Esophagus squamous epithelium (tissue), 5 donors: Measurements from ENCODE around the gene AIG1. TPM values are rescaled to one million over a fixed set of nuclear protein-coding genes. Genes with fewer than 3 reads are reported as not detected.

ENCODE experiments used
- DNase-seq: peaks from one replicate; lab custom pipeline; 2025; lab: John Stamatoyannopoulos, UW
- H3K27ac ChIP-seq, 4 donors: fragments of 200-600 bp; sonication (generic); one replicate each; pipeline ENCODE4 v1.5.1; 2016 to 2019; ENCODE audit warnings: mild to moderate bottlenecking in 1 of 4
- H3K27me3 ChIP-seq, 4 donors: fragments of 200-600 bp; sonication (generic); 1 replicate in 3 of 4; 2 replicates in 1 of 4; pipeline versions ENCODE4 v1.5.1 to v1.6.0; 2017 to 2021; ENCODE audit warnings: antibody characterized with exemption in 1 of 4
- H3K36me3 ChIP-seq, 3 donors: fragments of 200-600 bp; sonication (generic); one replicate each; pipeline ENCODE4 v1.5.1; 2016 to 2019
- H3K4me1 ChIP-seq, 3 donors: fragments of 200-600 bp; sonication (generic); one replicate each; pipeline ENCODE4 v1.5.1; 2017 to 2019
- H3K4me3 ChIP-seq, 4 donors: fragments of 200-600 bp; sonication (generic); 1 replicate in 3 of 4; 2 replicates in 1 of 4; pipeline ENCODE4 v1.5.1; 2016 to 2019; ENCODE audit warnings: mild to moderate bottlenecking in 2 of 4, moderate library complexity in 1 of 4
- H3K9me3 ChIP-seq, 3 donors: fragments of 200-600 bp; sonication (generic); one replicate each; pipeline ENCODE4 v1.5.1; 2016 to 2019
- CTCF ChIP-seq, 6 experiments: fragments of 450-650 bp in 4 of 6; fragments of 200-600 bp in 2 of 6; sonication (generic) in 2 of 6; IDR thresholded peaks; one replicate each; pipeline ENCODE4 v1.5.1; 2016 to 2019; ENCODE audit warnings: antibody characterized with exemption in 6 of 6, mild to moderate bottlenecking in 4 of 6, moderate library complexity in 4 of 6
- POLR2A ChIP-seq, 4 donors: fragments of 450-650 bp; IDR thresholded peaks; one replicate each; pipeline ENCODE4 v1.6.1; 2017; ENCODE audit warnings: antibody characterized with exemption in 4 of 4, mild to moderate bottlenecking in 4 of 4, moderate library complexity in 3 of 4
- WGBS, 2 donors: methylation state at CpG; one replicate each; pipeline ENCODE4 v1.1.5; 2018; 5-methylcytosine and 5-hydroxymethylcytosine counted together
- intact Hi-C: fragments of 100-400 bp; cut with DNase I; formaldehyde crosslinking; loops from one replicate; pipeline ENCODE4 v1.15.0; 2022
- total RNA-seq, 4 donors: library from RNA; depleted of rRNA; stranded (reverse); fragments of >200 nt; gene quantifications; one replicate each; pipeline ENCODE4 v1.1.0, GENCODE V29; 2016
- donor health status: DM: yes; HTN: yes; CAD: no.

The AIG1 gene
- total RNA-seq, 4 donors from 2014 or later: 29.1 to 30.5 (median 29.9) TPM

GRCh38 chr6:143248359-143248758, 187.7 kb downstream of the AIG1 start:
- WGBS, 2 donors: 39 to 76% methylated on average over 4 of the region's 4 CpGs
- no peak for DNase-seq
- Histone ChIP-seq H3K9me3 (no peaks in the 10 kb centered on the region), H3K36me3 (no peaks in the 10 kb centered on the region), H3K4me3 (no peak overlapping the region), H3K4me1 (no peaks in the 10 kb centered on the region), H3K27me3 (no peaks in the 10 kb centered on the region), H3K27ac (no peak overlapping the region)
- TF ChIP-seq POLR2A (IDR thresholded peaks at IDR 0.05) (no peak), CTCF (IDR thresholded peaks at IDR 0.05) (no peak)
- intact Hi-C loops: no loop called here

GRCh38 chr6:143251288-143251687, 190.6 kb downstream of the AIG1 start:
- intact Hi-C loops: no loop called here
- WGBS, 2 donors: 97 to 100% methylated on average over 2 to 4 of the region's 4 CpGs

GRCh38 chr6:143252961-143253360, 192.3 kb downstream of the AIG1 start:
- WGBS, 2 donors: 90 to 93% methylated on average over 5 of the region's 6 CpGs
- intact Hi-C loops: no loop called here

More at GRCh38 chr6:143251288-143251687, 190.6 kb downstream of the AIG1 start:
- H3K36me3 ChIP-seq: no peaks in the 10 kb centered on the region
- no peak for DNase-seq
- H3K4me1 ChIP-seq: no peaks in the 10 kb centered on the region
- no peak overlapping the region for H3K27ac ChIP-seq
- TF ChIP-seq POLR2A (IDR thresholded peaks at IDR 0.05): no peak
- TF ChIP-seq CTCF (IDR thresholded peaks at IDR 0.05): no peak
- no peaks in the 10 kb centered on the region for H3K9me3 ChIP-seq
- no peak overlapping the region for H3K4me3 ChIP-seq
- no peaks in the 10 kb centered on the region for H3K27me3 ChIP-seq

GRCh38 chr6:143253586-143253985, 192.9 kb downstream of the AIG1 start:
- DNase-seq: no peak
- H3K9me3 ChIP-seq: no peaks in the 10 kb centered on the region
- H3K27me3 ChIP-seq: no peaks in the 10 kb centered on the region
- TF ChIP-seq CTCF (IDR thresholded peaks at IDR 0.05): no peak
- TF ChIP-seq POLR2A (IDR thresholded peaks at IDR 0.05): no peak
- WGBS, 2 donors: 31 to 45% methylated on average over 4 of the region's 4 CpGs
- peak overlapping the region in 1 of 4 donors; percentile 42 for H3K27ac ChIP-seq
- intact Hi-C loops: no loop called here
- H3K36me3 ChIP-seq: no peaks in the 10 kb centered on the region
- no peak overlapping the region for H3K4me3 ChIP-seq
- H3K4me1 ChIP-seq: no peaks in the 10 kb centered on the region

More at GRCh38 chr6:143252961-143253360, 192.3 kb downstream of the AIG1 start:
- Histone ChIP-seq H3K4me3 (no peak overlapping the region), H3K27me3 (no peaks in the 10 kb centered on the region), H3K36me3 (no peaks in the 10 kb centered on the region), H3K27ac (peak overlapping the region in 1 of 4 donors; percentile 42), H3K4me1 (no peaks in the 10 kb centered on the region), H3K9me3 (no peaks in the 10 kb centered on the region)
- TF ChIP-seq POLR2A (IDR thresholded peaks at IDR 0.05): no peak
- TF ChIP-seq CTCF (IDR thresholded peaks at IDR 0.05): no peak
- no peak for DNase-seq

- Histone ChIP-seq H3K27ac (no peak overlapping the region), H3K4me3 (no peak overlapping the region), H3K4me1 (no peaks in the 10 kb centered on the region), H3K9me3 (no peaks in the 10 kb centered on the region), H3K36me3 (no peaks in the 10 kb centered on the region), H3K27me3 (no peaks in the 10 kb centered on the region)
- intact Hi-C loops: no loop called here
- no peak for DNase-seq
- no peak for TF ChIP-seq POLR2A (IDR thresholded peaks at IDR 0.05)
- TF ChIP-seq CTCF (IDR thresholded peaks at IDR 0.05): no peak
Measured at GRCh38 chr6:143258945-143259344, 198.3 kb downstream of the AIG1 start.
